GM21529 (cell line): Measurements from ENCODE around the gene MVP.

Source experiments
- ATAC-seq: cut with Tn5 transposase; IDR thresholded peaks from one replicate; pipeline ENCODE4 v1.9.1; 2021; ENCODE audit not compliant: unreplicated experiment

MVP gene

GRCh38 chr16:29841631-29842030 is 21.4 kb downstream of the MVP start:
- ATAC-seq = no peak

DNA sequence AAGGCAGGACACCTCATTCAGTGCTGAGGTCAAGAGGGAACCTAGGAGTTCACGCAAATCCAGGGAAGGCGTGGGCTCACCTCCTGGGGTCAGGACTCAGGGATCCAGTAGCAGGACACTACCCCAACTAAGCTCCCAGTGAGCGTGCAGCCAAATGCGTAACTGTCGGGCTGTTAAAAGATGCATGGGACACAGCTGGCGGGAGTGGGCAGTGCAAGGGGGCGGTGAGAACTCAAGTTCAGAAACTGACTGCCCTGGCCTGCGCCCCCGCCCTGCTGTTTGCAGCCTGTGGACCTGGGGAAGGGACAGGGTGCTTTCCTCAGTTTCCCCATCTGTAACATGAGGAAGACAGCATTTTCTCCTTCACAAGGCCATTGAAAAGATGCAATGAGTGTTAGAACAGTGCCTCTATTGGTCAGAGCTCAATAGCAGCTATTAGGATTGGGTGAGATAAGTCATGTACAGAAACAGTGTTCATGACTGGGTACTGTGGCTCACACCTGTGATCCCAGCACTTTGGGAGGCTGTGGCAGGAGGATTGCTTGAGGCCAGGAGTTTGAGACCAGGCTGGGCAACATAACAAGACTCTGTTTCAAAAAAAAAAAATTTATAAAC is 22.6 kb downstream of the MVP start:
- ATAC-seq = no peak

DNA sequence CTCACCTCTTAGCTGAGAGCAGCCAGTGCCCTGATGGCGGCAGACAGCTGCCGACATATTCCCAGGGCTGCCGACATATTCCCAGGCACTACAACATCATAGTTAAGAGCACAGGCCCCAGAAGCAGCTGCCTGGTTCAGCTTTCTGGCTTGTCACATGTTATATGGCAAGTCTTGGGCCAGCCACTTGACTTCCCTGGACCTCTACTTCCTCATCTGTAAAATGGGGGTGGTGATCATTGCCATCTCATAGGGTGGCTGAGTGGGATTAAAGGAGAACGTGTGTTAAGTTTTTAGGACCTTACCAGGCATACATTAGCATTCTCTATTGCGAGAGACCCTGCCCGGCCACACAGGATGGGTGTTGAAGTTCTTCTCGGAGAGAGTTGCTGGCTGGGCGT is 23.7 kb downstream of the MVP start:
- no peak for ATAC-seq

DNA sequence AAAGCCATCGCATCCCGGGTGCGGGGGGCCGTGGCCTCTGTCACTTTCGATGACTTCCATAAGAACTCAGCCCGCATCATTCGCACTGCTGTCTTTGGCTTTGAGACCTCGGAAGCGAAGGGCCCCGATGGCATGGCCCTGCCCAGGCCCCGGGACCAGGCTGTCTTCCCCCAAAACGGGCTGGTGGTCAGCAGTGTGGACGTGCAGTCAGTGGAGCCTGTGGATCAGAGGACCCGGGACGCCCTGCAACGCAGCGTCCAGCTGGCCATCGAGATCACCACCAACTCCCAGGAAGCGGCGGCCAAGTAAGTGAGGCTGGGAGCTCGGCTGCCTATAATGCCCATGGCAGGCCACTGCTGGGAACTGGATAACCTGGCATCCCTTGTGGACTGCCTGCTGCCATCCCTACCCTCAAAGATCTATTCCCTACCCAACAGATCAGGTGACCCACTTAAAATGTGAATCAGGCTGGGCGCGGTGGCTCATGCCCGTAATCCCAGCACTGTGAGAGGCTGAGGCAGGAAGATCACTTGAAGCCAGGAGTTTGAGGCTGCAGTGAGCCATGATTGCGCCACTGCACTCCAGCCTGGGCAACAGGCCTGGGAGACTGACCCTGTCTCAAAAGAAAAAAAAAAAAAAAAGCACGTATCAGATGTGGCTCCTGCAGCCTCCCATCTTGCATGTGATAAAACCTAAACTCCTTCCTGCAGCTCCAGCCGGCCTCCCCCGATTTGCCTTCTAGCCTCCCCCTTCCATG is 24.5 kb downstream of the MVP start:
- ATAC-seq = no peak

GRCh38 chr16:29845656-29846055 is 25.4 kb downstream of the MVP start:
- ATAC-seq = no peak

DNA sequence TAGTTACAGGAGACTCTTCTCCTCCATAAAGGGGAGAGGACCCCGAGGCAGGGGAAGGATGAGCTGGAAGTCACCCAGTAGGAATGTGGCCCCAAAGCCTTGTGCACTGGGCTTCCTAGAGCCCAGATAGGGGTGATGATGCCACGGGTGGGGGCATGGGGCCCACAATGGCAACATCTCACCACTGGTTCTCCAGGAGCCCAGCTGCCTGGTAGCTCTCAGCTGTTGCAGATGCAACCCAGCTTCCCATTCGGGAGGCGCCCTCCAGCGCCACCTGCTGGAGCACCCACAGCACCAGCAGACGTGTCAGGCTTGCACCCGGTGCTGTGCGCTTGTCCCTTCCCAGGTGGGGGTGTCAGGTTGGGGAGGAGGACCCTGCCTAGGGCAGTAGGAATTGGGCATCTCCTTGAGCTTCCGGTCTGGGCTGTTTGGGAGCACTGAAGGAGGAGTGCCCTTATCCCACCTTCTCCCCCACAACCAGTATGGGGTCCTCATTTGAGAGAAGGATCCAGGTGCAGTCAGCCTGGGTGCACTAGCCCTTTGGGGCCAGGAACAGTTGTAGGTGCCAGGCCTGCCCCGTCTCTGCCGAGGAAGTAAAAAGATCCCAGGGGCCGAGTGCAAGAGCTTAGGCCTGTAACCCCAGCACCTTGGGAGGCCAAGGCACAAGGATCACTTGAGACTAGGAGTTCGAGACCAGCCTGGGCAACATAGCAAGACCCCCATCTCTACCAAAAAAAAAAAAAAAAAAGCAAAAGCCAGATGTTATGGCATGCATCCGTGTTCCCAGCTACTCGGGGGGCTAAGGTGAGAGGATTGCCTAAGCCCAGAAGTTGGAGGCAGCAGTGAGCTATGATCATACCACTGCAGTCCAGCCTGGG is 28.4 kb downstream of the MVP start:
- ATAC-seq = peak; percentile 45

DNA sequence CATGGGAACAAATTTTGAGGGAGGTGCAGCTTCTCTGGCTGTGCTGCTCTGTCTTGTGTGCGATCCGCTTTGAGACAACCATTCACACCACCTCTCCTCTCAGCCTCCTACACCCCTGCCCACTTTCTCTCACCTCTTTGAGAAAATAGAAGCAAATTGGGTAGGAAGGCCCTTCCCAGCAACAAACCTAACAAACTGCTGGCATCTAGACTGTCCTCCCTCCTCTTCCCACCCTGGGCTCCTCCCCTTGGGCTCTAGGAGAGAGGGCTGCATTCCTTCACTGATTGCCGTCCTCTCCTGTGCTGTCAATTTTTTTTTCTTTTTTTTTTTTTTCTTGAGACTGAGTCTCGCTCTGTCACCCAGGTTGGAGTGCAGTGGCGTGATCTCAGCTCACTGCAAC is 29.2 kb downstream of the MVP start:
- no peak for ATAC-seq

- ATAC-seq = no peak
Observed at GRCh38 chr16:29850998-29851397, 30.7 kb downstream of the MVP start.

- no peak for ATAC-seq
Observed at GRCh38 chr16:29852654-29853053, 32.4 kb downstream of the MVP start.

DNA sequence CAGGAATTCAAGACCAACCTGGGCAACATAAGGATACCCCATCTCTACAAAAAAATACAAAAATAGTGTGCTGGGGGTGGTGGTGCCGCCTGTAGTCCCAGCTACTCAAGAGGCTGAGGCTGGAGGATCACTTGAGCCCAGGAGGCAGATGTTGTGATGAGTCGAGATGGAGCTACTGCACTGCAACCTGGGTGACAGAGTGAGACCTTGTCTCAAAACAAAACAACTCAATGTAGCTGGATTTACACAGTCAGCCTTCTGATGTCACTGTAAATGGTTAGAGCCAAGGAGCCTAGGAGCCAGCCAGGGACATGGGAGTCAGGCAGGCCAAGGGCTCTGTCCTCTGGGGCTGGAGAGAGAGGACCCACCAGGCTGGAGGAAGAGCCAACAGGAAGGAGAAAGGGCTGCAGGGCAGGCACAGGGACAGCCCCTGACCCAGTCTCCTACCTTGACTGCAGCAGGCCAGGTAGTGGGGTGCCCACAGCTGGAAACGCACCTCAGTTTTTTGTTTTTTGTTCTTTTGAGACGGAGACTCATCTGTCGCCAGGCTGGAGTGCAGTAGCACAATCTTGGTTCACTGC is 34.3 kb downstream of the MVP start:
- no peak for ATAC-seq

GRCh38 chr16:29857133-29857760 is 37.0 kb downstream of the MVP start:
- no peak for ATAC-seq

DNA sequence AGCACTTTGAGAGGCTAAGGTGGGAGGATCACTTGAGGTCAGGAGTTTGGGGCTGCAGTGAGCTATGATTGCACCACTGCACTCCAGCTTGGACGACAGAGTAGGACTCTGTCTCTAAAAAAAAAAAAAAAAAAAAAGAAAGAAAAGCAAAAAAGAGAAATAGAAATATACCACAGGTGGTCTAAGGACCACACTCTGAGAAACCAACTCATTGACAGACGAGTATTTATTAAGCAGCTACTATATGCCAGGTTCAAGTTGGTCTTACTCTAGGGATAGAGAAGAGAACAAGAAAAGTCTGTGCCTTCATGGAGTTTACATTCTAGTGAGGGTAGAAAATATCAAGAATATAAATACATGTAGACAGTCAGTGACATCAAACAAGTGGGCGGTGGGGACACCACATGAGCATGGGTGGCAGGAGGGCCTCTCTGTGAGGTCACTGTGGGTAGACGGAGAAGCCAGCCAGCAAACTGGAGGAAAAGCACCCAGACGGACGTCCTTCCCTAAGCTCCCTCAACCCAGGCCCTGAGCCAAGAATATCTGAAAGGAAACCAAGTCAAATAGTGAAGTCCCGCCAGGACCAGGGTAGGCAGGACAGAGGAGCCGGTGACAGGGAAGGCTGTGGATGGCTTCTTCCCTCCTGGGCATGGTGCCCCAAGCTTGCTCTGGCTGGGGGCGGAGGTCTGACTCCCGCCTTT is 38.0 kb downstream of the MVP start:
- ATAC-seq = no peak

DNA sequence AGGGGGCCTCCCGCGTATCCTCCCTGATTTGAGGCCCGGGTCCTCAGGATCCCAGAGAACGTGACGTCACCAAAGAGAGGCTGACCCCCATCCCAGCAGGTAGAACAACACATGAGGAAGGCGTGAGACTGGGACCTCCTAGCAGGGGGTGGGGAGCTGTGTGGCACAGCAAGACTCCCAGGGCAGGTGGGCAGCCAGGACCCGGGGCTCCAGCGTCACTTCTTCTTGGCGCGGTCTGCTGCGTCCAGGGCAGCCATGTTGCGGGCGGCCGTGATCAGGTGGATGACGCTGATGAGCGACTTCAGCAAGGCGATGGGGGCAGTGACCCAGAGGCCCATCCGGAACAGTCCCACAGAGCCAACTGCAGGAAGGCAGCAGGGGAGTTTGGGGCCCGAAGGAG is 38.7 kb downstream of the MVP start:
- no peak for ATAC-seq

GRCh38 chr16:29860218-29860617 is 40.0 kb downstream of the MVP start:
- no peak for ATAC-seq

DNA sequence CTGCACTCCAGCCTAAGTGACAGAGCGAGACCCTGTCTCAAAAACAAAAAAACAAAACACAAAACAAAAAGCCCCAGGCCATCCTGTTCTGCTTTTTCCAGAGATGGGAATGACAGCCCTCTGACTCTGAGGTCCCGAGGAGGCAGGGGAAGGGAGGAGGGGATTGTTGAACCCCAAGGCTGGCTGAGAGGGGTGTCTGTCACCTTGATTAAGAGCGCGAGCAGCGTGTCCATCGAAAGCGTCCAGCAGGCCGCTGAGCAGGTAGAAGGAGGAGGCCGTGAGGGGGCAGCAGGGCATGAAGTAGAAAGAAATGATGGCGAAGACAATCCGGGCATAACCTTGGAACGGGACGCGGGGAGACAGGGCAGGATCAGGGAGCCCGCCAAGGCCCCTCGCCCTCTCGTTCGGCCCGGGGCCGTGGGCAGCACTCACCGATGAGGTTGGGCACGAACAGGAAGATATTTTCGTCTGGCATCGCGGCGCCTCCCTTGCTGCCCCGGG is 42.2 kb downstream of the MVP start:
- no peak for ATAC-seq

DNA sequence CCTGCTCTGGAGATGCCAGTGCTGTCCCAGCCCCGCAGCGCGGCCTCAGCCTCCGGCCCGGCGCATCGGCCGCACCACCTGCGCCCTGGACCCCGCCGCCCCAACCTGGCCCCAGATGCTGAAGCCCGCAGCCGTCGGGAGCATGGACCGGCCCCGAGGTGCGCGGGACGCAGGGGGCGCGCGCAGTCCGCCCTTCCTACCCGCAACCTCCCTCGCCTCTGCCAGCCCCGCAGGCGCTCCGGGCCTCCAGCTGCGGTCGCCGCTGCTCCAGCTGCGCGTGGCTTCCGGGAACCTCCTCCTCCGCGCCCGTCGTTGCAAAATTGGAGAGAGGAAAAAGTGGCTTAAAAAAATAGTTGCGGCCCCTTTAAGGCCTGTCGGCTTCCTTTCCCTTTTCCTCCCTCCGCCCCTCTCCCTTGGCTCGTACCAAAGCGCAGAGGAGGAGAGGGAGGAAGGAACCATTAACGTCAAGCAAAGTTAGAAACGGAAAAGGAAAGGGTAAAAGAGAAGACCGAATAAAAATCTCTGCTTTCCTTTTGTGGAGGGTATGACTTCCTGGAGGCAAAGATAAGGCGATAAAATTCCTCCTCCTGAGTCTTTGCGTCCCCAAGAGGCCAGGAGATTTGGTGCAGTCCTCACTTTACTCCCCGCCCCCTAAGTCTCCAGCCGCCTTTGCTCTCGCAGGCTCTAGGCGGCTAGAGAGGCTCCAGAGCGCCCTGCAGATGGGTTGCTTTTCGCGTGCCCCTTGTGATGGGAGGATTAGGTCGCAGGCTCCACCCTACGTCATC is 42.8 kb downstream of the MVP start, which contains the start of gene CDIPT:
TSS of gene CDIPT (minus strand) at position 343 of the 785 bp plus-strand sequence. CDS start 369 bp downstream, outside the sequence.
- ATAC-seq = peak; percentile 92

GRCh38 chr16:29863669-29863984 is 43.4 kb downstream of the MVP start:
- no peak for ATAC-seq

- no peak for ATAC-seq
Observed at GRCh38 chr16:29864205-29864604, 43.9 kb downstream of the MVP start.

GRCh38 chr16:29868396-29869009 is 48.2 kb downstream of the MVP start:
- no peak for ATAC-seq
